ENCODE data around the gene PPP1R14B.

DNA sequence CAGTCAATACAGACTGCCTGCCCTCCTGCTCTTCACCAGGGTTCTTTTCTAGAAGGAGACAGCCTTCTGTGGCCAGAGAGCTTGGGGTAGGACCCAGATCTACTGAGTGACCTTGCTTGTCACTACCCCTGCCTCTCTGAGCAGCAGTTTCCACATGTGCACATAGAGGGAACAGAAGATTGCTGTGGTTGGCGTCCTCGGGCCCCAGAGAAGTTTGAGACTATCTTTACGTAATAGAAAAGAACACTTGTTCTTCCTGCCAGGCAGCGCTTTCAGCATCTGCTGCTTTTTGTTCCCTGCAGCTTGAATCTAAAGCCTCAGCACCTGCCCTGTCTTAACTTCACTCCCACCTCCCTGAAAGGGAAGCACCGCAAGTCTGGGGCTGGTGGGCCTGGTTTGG is 7.7 kb downstream of the PPP1R14B start:
- TF ChIP-seq, protein P1, sequence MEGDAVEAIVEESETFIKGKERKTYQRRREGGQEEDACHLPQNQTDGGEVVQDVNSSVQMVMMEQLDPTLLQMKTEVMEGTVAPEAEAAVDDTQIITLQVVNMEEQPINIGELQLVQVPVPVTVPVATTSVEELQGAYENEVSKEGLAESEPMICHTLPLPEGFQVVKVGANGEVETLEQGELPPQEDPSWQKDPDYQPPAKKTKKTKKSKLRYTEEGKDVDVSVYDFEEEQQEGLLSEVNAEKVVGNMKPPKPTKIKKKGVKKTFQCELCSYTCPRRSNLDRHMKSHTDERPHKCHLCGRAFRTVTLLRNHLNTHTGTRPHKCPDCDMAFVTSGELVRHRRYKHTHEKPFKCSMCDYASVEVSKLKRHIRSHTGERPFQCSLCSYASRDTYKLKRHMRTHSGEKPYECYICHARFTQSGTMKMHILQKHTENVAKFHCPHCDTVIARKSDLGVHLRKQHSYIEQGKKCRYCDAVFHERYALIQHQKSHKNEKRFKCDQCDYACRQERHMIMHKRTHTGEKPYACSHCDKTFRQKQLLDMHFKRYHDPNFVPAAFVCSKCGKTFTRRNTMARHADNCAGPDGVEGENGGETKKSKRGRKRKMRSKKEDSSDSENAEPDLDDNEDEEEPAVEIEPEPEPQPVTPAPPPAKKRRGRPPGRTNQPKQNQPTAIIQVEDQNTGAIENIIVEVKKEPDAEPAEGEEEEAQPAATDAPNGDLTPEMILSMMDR (IDR thresholded peaks at IDR 0.05) = no peak
- TF ChIP-seq POLR2A (IDR thresholded peaks at IDR 0.05) = no peak

All from uterus (tissue), 2 donors.